GM12873 (cell line): ENCODE results near the gene TXNRD2.

Experiments
- TF ChIP-seq, protein P1 (sequence below): IDR thresholded peaks from 2 replicates; pipeline ENCODE4 v1.5.1; 2012; ENCODE audit warnings: low read depth, mild to moderate bottlenecking, moderate library complexity, low read length, control low read depth; ENCODE audit not compliant: insufficient read depth; ENCODE audit errors: missing control alignments

Gene TXNRD2

DNA sequence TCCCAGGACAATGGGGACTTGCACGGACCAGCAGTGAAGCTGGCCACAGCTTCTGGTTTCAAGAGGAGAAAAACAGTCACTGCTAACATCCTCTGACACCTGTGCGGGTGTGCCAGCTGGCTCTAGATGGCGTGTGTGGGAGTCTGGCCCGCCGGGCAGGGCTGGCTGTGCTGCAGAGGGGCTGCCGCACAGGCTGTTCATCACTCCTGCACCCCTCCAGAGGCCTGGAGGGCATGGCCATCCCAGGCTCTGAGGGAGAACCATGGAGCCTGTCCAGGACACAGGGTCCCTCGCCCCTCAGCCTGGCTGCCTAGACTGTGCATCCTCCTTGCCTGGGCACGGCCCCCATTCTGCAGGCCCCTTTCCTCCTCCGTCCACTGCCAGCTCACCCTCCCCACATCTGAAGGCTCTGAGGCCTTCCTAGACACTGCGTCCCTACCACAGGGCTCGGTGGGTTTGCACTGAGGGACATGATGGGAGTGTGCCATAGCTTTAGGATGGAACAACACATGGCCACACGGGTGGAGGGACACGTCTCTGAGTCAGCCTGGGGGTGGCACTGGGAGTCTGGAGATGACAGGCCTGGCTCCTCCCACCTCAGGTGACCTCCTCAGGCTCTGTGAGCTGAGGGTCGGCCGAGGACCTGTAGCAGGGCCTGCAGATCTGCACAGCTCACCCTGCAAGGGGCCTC, 44.8 kb downstream of the TXNRD2 start:
- TF ChIP-seq, protein P1, sequence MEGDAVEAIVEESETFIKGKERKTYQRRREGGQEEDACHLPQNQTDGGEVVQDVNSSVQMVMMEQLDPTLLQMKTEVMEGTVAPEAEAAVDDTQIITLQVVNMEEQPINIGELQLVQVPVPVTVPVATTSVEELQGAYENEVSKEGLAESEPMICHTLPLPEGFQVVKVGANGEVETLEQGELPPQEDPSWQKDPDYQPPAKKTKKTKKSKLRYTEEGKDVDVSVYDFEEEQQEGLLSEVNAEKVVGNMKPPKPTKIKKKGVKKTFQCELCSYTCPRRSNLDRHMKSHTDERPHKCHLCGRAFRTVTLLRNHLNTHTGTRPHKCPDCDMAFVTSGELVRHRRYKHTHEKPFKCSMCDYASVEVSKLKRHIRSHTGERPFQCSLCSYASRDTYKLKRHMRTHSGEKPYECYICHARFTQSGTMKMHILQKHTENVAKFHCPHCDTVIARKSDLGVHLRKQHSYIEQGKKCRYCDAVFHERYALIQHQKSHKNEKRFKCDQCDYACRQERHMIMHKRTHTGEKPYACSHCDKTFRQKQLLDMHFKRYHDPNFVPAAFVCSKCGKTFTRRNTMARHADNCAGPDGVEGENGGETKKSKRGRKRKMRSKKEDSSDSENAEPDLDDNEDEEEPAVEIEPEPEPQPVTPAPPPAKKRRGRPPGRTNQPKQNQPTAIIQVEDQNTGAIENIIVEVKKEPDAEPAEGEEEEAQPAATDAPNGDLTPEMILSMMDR, result no peak

DNA sequence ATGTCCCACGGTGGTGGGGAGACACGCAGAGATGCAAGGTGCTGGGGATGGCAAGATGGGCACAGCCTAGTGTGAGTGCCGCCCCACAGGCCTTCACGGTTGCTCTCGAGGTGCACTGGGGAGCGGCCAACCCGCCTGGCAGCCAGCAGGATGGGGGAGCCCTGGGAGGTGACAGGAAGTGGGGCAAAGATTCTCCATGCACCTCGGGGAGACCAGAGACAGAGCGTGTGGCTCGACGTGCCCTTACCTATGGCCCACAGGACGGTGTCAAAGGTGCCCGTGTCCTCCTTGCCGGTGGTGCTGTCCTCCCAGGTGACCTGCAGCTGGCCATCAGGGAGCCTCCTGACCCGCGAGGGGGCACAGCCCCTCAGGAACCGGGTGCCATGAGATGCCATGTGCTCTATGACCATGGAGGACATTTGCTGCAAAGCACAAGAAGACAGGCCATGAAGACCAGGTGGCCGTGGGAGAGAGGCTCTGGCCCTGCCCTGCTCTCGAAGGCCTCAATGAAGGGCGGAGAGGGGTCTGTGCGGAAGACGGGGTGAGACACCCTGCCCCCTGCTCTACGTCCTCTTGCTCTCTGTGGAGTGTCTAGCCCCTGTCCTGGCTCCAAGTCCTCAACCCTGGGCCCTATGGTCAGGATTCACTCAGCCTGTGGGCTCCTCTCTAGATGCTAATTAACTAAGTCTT, 46.3 kb downstream of the TXNRD2 start:
- TF ChIP-seq, protein P1, result no peak

GRCh38 chr22:19893363-19893762, 48.3 kb downstream of the TXNRD2 start:
- TF ChIP-seq, protein P1, result no peak

DNA sequence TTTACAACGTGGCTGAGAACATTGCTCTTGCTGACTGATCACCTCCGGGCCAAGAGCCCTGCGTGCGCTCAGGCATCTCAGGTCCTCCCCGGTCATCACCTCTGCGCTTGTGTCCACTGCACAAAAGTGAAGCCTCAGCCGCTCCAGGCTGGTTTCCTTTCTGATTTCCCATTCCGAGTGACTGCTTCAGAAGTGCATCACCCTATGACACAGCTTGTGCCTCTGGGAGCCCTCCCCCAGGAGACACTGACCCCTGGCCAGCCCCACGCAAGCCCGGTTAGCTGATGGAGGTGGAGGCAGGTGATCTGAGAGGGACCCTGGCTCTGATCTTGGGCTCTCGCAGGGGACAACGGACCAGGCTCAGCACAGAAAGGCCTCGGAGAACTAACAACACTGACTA, 48.7 kb downstream of the TXNRD2 start:
- TF ChIP-seq, protein P1, result no peak

- TF ChIP-seq, protein P1, result no peak
These were observed 49.2 kb downstream of the TXNRD2 start for GRCh38 chr22:19892257-19892879.

GRCh38 chr22:19891317-19892256, 50.0 kb downstream of the TXNRD2 start:
- TF ChIP-seq, protein P1, result no peak
